ENCODE results near the gene KPNB1.

GRCh38 chr17:47728214-47728877 is 78.6 kb downstream of the KPNB1 start:
- TF ChIP-seq CTCF (conservative IDR thresholded peaks at IDR 0.05; ENCODE audit: low read depth, low read length) (no peak), EZH2phosphoT487 (IDR thresholded peaks at IDR 0.05; ENCODE audit: borderline replicate concordance, low read length) (no peak)

Measured in PC-3 (cell line).